ENCODE results near the gene CFAP61.
A peak's percentile ranks its signal among the peaks of the same experiment; 100 is the strongest.
"Not testable (repeated sequence)": the region's sequence is repeated elsewhere in the genome, so short reads cannot be mapped to it uniquely, and the experiment has no call there.

The CFAP61 gene

GRCh38 chr20:20212675-20213096 lies 160.4 kb downstream of the CFAP61 start:
- DNase-seq, result peak; percentile 81 to 83

DNA sequence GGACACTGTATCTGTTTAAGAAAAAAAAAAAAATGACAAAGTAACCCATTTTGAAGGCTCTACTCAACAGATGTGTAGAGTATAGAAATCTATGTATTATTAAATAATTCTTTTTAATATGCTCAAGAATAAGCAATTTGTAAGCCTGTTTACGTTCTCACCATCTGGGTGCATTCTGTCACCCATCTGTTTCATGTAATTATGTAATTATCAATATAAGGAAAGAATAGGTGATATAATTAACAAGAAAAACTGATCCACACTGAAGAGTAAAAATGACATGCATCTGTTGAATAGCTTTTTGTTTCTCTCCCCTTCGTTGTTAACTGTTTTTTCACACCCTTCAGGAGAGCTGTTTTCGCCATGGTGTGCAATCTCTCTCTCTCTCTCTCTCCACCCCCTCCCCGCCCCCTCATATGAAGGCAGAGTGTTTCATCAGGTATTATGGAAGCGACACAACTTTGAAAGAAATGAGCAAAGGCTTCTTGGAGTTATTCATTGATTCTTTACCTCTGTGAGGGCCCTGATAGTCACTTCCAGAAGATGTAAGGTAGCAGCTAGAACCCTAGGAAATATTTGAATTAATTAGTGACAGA lies 161.3 kb downstream of the CFAP61 start:
- no peak for DNase-seq

DNA sequence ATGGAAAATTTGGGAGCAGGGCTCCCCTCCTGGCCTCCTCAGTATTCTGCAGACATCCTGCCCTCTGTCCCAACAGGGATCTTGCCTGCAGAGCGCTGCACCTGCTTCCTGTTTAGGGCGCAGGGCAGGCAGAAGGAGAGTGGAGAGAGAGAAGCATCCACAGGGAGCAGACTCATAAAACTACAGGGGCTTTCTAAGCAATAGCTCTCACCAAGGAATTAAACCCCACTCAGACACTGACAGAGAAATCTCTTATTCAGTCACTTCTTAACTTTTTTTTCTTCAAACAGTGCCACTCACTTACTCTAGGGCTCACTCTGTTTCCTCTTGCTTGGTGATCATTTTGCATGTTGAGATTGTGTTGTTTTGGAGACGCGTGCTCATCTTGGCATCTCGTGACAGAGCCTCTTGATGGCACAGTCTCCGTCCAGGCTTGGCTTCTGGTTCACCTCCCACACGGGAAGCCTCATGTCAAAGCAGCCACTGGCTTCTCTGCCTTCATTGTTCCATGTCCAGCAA lies 162.5 kb downstream of the CFAP61 start:
- no peak for DNase-seq

DNA sequence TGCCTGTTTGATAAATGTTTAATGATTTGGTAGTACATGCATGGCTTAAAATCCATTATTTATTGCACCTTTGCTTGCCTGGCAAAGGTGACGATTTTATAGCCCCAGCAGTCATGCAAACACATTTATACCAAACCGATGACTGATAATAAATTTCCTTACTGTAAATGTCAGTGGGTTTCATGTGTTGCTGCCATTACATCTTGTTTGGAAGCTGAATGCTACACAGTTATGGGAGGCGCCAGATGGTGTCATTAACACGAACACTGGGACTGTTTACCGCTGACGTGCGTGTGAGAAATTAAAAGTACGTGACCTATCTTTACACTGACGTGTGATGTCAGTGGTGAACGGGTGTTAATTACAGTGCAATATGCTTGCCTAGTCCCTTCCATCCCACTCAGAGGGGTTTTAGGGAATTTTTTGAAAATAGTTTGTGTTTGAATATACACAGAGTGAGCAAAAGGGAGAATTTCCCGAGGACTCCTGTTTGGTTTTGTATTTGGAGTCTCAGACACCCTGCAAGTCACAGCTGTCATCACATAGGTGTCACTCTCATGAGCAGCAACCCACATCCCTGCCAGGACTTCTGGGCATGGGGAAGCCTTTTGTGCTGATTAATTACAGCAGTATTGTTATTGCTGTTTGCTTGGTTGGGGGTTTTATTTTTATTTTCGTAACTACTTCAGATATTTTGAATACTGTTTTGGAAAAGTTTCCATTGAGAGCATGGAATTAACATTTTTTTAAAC lies 163.8 kb downstream of the CFAP61 start:
- no peak for DNase-seq

- DNase-seq, result no peak
Observed at GRCh38 chr20:20216941-20217340, 164.6 kb downstream of the CFAP61 start.

GRCh38 chr20:20217621-20218020 lies 165.3 kb downstream of the CFAP61 start:
- DNase-seq, result no peak

DNA sequence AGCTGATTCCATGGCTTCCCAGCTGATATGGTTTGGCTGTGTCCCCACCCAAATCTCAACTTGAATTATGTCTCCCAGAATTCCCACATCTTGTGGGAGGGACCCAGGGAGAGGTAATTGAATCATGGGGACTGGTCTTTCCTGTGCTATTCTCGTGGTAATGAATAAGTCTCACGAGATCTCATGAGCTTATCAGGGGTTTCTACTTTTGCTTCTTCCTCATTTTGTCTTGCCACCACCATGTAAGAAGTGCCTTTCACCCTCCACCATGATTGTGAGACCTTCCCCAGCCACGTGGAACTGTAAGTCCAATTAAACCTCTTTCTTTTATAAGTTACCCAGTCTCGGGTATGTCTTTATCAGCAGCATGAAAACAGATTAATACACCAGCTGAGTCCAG lies 165.8 kb downstream of the CFAP61 start:
- not testable (repeated sequence) for DNase-seq

DNA sequence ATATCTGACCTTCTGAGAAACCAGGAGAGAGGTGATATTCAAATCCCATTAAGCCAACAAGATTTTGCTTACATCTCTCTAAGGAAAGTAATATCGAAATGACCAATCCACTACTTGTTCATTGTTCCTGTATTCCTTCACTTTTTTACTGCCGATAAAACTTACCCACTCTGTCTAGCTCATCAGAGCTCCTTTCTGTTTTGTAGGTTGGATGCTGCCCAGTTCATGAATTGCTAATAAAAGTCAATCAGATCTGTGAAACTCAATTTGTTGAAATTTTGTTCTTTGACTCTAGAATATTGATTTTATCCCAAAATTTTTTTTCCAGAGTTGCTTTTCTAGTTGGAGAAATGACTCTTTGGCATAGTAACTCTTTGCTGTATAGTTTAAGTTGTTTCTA lies 166.7 kb downstream of the CFAP61 start:
- DNase-seq, result no peak

DNA sequence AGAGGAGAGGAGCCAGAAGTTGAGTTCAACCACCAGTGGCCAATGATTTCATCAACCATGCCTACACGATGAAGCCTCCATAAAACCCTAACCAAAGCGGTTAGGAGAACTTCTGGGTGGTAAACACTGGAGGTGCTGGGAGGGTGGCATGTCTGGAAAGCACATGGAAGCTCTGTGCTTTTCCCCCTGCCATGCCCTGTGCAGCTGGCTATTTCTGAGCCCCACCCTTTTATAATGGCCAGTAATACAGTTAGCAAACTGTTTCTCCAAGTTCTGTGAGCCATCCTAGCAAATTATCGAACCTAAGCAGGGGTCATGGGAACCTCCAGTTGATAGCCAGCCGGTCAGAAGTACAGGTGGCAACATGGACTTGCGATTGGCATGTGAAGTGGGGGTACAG lies 167.8 kb downstream of the CFAP61 start:
- DNase-seq, result no peak

DNA sequence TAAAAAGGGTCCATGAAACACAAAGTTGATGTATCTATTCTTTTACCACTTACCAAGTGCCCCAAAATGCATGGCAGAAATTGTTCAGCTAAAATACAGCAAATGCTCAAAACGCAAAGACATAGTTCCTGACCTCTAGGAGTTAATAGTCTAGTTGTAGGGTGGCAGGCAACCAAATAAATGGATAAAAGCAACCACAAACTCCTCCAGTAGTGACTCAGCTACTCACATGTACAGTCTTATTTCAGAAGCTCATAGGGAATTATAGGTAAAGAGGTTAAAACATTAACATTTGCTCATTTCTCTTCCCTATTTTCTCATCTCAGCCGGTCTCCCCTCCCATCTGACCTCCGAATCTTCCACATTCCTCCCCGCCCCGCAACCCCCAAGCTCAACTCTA lies 171.6 kb downstream of the CFAP61 start:
- no peak for DNase-seq

GRCh38 chr20:20224806-20225205 lies 172.5 kb downstream of the CFAP61 start:
- DNase-seq, result no peak

DNA sequence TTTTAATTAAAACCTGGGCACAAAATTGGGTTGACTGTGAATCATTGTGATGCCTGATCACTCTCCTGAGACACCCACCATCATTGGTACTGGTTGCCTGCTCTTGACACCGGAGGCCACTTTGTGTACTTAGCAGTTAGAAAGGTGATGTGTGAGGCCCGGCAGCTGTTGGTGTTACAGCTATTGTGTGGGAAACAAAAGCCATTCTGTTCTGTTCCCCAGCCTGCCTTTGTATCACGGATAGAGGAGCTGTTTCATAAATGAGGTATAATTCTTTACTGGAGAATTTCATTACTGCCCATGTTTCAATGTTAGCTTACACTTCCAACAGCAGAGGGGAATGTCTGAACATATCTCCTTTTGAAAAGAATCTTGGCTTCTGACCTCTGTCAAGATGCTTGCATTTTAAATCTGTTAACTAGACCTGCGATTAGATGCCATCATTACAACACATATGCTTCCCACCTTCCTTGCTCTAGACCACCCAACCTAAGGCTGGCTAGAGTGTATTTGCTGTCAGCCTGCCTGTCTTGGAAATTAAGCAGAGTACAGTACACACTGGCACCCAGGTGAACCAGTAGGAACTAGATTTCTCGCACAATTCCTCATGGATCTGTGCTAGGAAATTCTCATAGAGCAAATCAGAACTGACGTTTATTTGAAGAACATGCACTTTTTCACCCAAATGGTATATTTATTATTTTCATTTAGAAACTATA lies 173.2 kb downstream of the CFAP61 start:
- peak; percentile 76 to 80 for DNase-seq

GRCh38 chr20:20226554-20226953 lies 174.2 kb downstream of the CFAP61 start:
- no peak for DNase-seq

GRCh38 chr20:20227013-20227571 lies 174.8 kb downstream of the CFAP61 start:
- DNase-seq, result no peak

DNA sequence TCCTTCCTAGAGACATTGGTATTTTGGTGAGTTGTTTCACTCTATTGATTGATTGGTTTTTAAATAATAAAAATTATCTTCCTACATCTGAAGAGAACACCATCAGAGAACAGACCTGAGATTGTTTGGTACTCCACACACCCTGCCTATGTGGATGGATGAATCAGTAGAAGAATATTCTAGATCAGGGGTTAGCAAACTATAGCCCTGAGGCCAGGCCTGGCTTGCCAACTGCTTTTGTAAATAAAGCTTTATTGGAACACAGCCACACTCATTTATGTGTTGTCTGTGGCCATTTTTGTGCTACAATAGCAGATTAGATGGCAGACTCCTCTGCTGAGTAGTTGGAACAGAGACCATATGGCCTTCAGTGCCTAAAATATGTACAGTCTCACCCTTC lies 176.0 kb downstream of the CFAP61 start:
- DNase-seq, result no peak

- peak in 1 of 2 experiments; percentile 15 for DNase-seq
Observed at GRCh38 chr20:20229595-20229994, 177.3 kb downstream of the CFAP61 start.

GRCh38 chr20:20230741-20231140 lies 178.4 kb downstream of the CFAP61 start:
- no peak for DNase-seq

GRCh38 chr20:20231528-20232298 lies 179.4 kb downstream of the CFAP61 start:
- no peak for DNase-seq

GRCh38 chr20:20233041-20233514 lies 180.7 kb downstream of the CFAP61 start:
- no peak for DNase-seq

DNA sequence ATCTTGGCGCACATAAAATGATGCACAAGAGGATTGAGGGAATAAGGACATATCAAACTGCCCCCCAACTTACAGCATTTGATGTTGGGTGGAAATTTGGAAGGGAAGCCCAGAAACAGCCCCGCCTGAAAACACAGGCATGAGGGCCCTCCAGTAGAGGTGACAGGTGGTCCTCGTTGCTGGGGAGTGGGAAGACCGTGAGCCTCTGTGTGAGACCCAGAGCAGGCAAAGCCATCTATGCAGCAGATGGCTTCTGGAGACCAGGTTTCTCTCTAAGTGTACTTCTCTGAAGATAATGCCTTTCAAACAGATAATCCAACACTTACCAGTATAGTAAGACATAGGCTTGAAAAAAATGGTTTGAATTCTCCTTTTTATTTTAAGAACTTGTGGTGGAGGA lies 183.3 kb downstream of the CFAP61 start:
- DNase-seq, result no peak

DNA sequence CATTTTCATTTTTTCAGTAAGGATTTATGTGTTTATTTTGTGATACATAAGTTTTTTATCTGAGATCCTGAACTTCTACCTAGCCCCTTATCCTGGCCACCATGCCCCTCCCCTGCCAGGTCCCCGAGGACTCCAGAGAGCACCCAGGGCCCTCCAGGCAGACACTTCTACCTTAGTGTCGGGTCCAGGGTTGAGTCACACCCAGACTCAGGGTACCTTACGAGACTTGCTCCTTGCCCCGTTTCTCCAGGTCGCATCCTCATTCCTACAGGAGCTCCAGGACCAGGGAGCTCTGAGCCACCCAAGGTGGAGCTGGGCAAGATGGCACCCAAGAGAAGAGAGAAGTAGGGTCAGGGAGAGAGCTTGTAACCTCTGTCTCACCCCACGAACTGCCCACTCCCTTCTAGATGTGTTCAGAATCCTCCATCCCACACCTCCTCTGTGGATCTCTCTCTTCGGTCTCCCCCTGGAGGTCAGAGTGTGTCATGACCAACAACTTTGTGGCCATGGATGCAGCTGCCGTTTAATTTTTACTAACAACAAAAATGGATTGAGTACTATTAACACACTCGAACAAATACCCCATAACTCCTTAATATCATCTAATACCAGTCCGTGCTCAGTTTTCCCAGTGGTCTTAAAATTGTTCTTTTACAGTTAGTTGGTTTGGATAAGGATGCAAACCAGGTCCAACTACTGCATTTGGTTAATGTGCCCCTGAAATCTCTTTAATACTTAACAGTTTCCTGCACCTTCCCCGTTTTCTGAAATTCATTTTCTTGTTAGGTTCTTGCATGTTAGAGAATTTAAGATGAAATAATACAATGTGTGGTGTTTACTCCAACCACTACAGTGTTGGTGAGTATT lies 185.0 kb downstream of the CFAP61 start:
- peak; percentile 19 to 80 for DNase-seq

- DNase-seq, result no peak
Observed at GRCh38 chr20:20241976-20242375, 189.6 kb downstream of the CFAP61 start.
